ENCODE results near the gene ANGEL1. TPM values are rescaled to one million over a fixed set of nuclear protein-coding genes. Genes with fewer than 3 reads are reported as not detected.

ANGEL1 gene
- total and polyA plus RNA-seq, 2 of the 13 experiments (the other 11 are each of a cell fraction or from before 2014, with no cell fraction given), result 14.3 to 20.1 TPM

- peak; percentile 43; the same call in 1 of the 2 replicates for TF ChIP-seq PBX2 (CRISPR knock-in tag; IDR thresholded peaks at IDR 0.05)
- peak; percentile 40; the same call in 1 of the 2 replicates for TF ChIP-seq SAP130 (CRISPR knock-in tag; IDR thresholded peaks at IDR 0.05; ENCODE audit: low read depth)
- no peak for TF ChIP-seq GTF3A (CRISPR knock-in tag; conservative IDR thresholded peaks at IDR 0.05)
- peak; percentile 19; the same call in 1 of the 2 replicates for TF ChIP-seq SALL1 (CRISPR knock-in tag; IDR thresholded peaks at IDR 0.05)
- TF ChIP-seq ZSCAN29 (CRISPR knock-in tag; conservative IDR thresholded peaks at IDR 0.05), result no peak
- TF ChIP-seq HOXA5 (CRISPR knock-in tag; IDR thresholded peaks at IDR 0.05), result peak; percentile 99
- no peak for TF ChIP-seq PAF1 (CRISPR knock-in tag; IDR thresholded peaks at IDR 0.05)
- TF ChIP-seq SOX6 (IDR thresholded peaks at IDR 0.05), result no peak
- peak; percentile 37 for TF ChIP-seq SOX6 (CRISPR knock-in tag; IDR thresholded peaks at IDR 0.05)
- TF ChIP-seq BHLHE40 (IDR thresholded peaks at IDR 0.05; ENCODE audit: low read length), result no peak
- TF ChIP-seq MEIS1 (CRISPR knock-in tag; IDR thresholded peaks at IDR 0.05; ENCODE audit: borderline replicate concordance), result 0 out of 2 replicates have a peak, but pooled peaks have one; percentile 43
- TF ChIP-seq PAXIP1 (CRISPR knock-in tag; conservative IDR thresholded peaks at IDR 0.05), result peak; percentile 43; the same call in 1 of the 2 replicates
- no peak for TF ChIP-seq SOX13 (IDR thresholded peaks at IDR 0.05)
- peak in 1 of 2 experiments; percentile 49; a peak in 2 of 4 replicates for TF ChIP-seq SOX13 (CRISPR knock-in tag; conservative IDR thresholded peaks at IDR 0.05 in 1 of 2, IDR thresholded peaks at IDR 0.05 in 1 of 2)
- TF ChIP-seq NR2F6 (IDR thresholded peaks at IDR 0.05), result 0 out of 2 replicates have a peak, but pooled peaks have one; percentile 10
- no peak for TF ChIP-seq NR2F6 (CRISPR knock-in tag; IDR thresholded peaks at IDR 0.05)
These were observed 21.6 kb upstream of the ANGEL1 start (continued) for GRCh38 chr14:76834241-76834661.

Data from HepG2 (cell line).